Nephron (organoid): ENCODE results near the gene RNF144B.

Experiments used
- H3K27ac Mint-ChIP-seq, 3 experiments: 2 replicates each; pipeline ENCODE4 v1.8.0; 2020; ENCODE audit warnings: mixed read lengths in 3 of 3, mild to moderate bottlenecking in 2 of 3, moderate library complexity in 1 of 3
- H3K27me3 Mint-ChIP-seq: 2 replicates; pipeline ENCODE4 v1.8.0; 2021; ENCODE audit warnings: low read depth, mild to moderate bottlenecking, moderate library complexity, mixed read lengths
- H3K36me3 Mint-ChIP-seq: 2 replicates; pipeline ENCODE4 v1.8.0; 2020; ENCODE audit warnings: low read depth, mixed read lengths
- H3K4me1 Mint-ChIP-seq: 2 replicates; pipeline ENCODE4 v1.8.0; 2020; ENCODE audit warnings: mixed read lengths
- H3K4me3 Mint-ChIP-seq, 3 experiments: 2 replicates each; pipeline ENCODE4 v1.8.0; 2020; ENCODE audit warnings: mild to moderate bottlenecking in 3 of 3, mixed read lengths in 3 of 3, moderate library complexity in 2 of 3
- H3K9me3 Mint-ChIP-seq: 2 replicates; pipeline ENCODE4 v1.8.0; 2020; ENCODE audit warnings: mixed read lengths
- CTCF ChIP-seq, 3 experiments: fragments of 200-600 bp; sonication (generic); IDR thresholded peaks; one replicate each; pipeline ENCODE4 v1.5.0; 2021; ENCODE audit warnings: antibody characterized with exemption in 3 of 3; ENCODE audit not compliant: unreplicated experiment in 3 of 3

The RNF144B gene

GRCh38 chr6:18347021-18347577, 40.1 kb upstream of the RNF144B start:
- Mint-ChIP-seq H3K27me3 (peaks cover 6% of the 10 kb centered on the region), H3K4me3 (no peak overlapping the region), H3K36me3 (no peaks in the 10 kb centered on the region), H3K9me3 (no peaks in the 10 kb centered on the region), H3K4me1 (peaks cover 6% of the 10 kb centered on the region), H3K27ac (no peak overlapping the region)
- no peak for TF ChIP-seq CTCF (IDR thresholded peaks at IDR 0.05; ENCODE audit: unreplicated experiment in 3 of 3)

GRCh38 chr6:18347866-18348265, 39.3 kb upstream of the RNF144B start:
- TF ChIP-seq CTCF (IDR thresholded peaks at IDR 0.05; ENCODE audit: unreplicated experiment in 3 of 3), result no peak
- H3K27ac Mint-ChIP-seq, result no peak overlapping the region
- peaks cover 6% of the 10 kb centered on the region for H3K27me3 Mint-ChIP-seq
- no peaks in the 10 kb centered on the region for H3K9me3 Mint-ChIP-seq
- H3K36me3 Mint-ChIP-seq, result no peaks in the 10 kb centered on the region
- H3K4me3 Mint-ChIP-seq, result no peak overlapping the region
- H3K4me1 Mint-ChIP-seq, result peaks cover 6% of the 10 kb centered on the region

GRCh38 chr6:18349386-18349785, 37.8 kb upstream of the RNF144B start:
- no peak for TF ChIP-seq CTCF (IDR thresholded peaks at IDR 0.05; ENCODE audit: unreplicated experiment in 3 of 3)
- H3K27me3 Mint-ChIP-seq, result peaks cover 6% of the 10 kb centered on the region
- H3K36me3 Mint-ChIP-seq, result no peaks in the 10 kb centered on the region
- H3K9me3 Mint-ChIP-seq, result no peaks in the 10 kb centered on the region
- no peak overlapping the region for H3K27ac Mint-ChIP-seq
- H3K4me1 Mint-ChIP-seq, result peaks cover 6% of the 10 kb centered on the region
- no peak overlapping the region for H3K4me3 Mint-ChIP-seq

- peaks cover 6% of the 10 kb centered on the region for H3K4me1 Mint-ChIP-seq
- no peak overlapping the region for H3K27ac Mint-ChIP-seq
- H3K36me3 Mint-ChIP-seq, result no peaks in the 10 kb centered on the region
- H3K27me3 Mint-ChIP-seq, result peaks cover 7% of the 10 kb centered on the region
- TF ChIP-seq CTCF (IDR thresholded peaks at IDR 0.05; ENCODE audit: unreplicated experiment in 3 of 3), result no peak
- no peaks in the 10 kb centered on the region for H3K9me3 Mint-ChIP-seq
- no peak overlapping the region for H3K4me3 Mint-ChIP-seq
These were observed 36.9 kb upstream of the RNF144B start for GRCh38 chr6:18350271-18350670.

- Mint-ChIP-seq H3K27ac (no peak overlapping the region), H3K9me3 (peaks cover 4% of the 10 kb centered on the region), H3K4me1 (peaks cover 6% of the 10 kb centered on the region), H3K4me3 (no peak overlapping the region), H3K36me3 (no peaks in the 10 kb centered on the region), H3K27me3 (peaks cover 9% of the 10 kb centered on the region)
- no peak for TF ChIP-seq CTCF (IDR thresholded peaks at IDR 0.05; ENCODE audit: unreplicated experiment in 3 of 3)
These were observed 36.4 kb upstream of the RNF144B start for GRCh38 chr6:18350712-18351111.

GRCh38 chr6:18352001-18352400, 35.1 kb upstream of the RNF144B start:
- Mint-ChIP-seq H3K4me1 (peaks cover 6% of the 10 kb centered on the region), H3K27ac (no peak overlapping the region), H3K4me3 (no peak overlapping the region), H3K36me3 (no peaks in the 10 kb centered on the region), H3K9me3 (peaks cover 12% of the 10 kb centered on the region), H3K27me3 (peaks cover 15% of the 10 kb centered on the region)
- no peak for TF ChIP-seq CTCF (IDR thresholded peaks at IDR 0.05; ENCODE audit: unreplicated experiment in 3 of 3)
